ENCODE measurements around the gene CALHM6. TPM values are rescaled to one million over a fixed set of nuclear protein-coding genes. Genes with fewer than 3 reads are reported as not detected.
A peak's percentile ranks its signal among the peaks of the same experiment; 100 is the strongest.

CALHM6 gene
- total RNA-seq, 1 experiment from 2014 or later: not detected

GRCh38 chr6:116444575-116444974 lies 16.6 kb upstream of the CALHM6 start:
- CTCF ChIA-PET: interaction anchor here (0.5 to 2.9 kb wide), 24 partner anchors 10 to 411 kb away, joined by 3 to 22 read pairs (median 4); partner anchors contain the start of gene CALHM5
- DNase-seq (ENCODE audit: unreplicated experiment): no peak
- Mint-ChIP-seq H3K9me3 (ENCODE audit: unreplicated experiment) (no peaks in the 10 kb centered on the region), H3K27ac (ENCODE audit: low read depth, unreplicated experiment) (peak overlapping the region; percentile 37), H3K27me3 (ENCODE audit: insufficient read depth, unreplicated experiment) (no peaks in the 10 kb centered on the region), H3K4me3 (ENCODE audit: unreplicated experiment) (no peak overlapping the region), H3K36me3 (ENCODE audit: insufficient read depth, unreplicated experiment) (peaks cover 22% of the 10 kb centered on the region), H3K4me1 (ENCODE audit: insufficient read depth, unreplicated experiment) (peaks cover 29% of the 10 kb centered on the region)
- POLR2A ChIA-PET: interaction anchor here (0.7 to 2.9 kb wide), 4 partner anchors 9 to 165 kb away, joined by 3 to 18 read pairs (median 8); partner anchors contain the start of gene TSPYL1
- no TSS peak for BruUV-seq (replicated peaks)
- TF ChIP-seq CTCF (IDR thresholded peaks at IDR 0.05; ENCODE audit: unreplicated experiment): no peak
- intact Hi-C loops (cut with micrococcal nuclease): loop anchor here (5.0 kb wide), 1 partner anchor 157 kb away; no protein-coding TSS in a partner anchor

- no peaks in the 10 kb centered on the region for H3K27me3 Mint-ChIP-seq (ENCODE audit: insufficient read depth, unreplicated experiment)
- no peaks in the 10 kb centered on the region for H3K9me3 Mint-ChIP-seq (ENCODE audit: unreplicated experiment)
- no peak overlapping the region for H3K4me3 Mint-ChIP-seq (ENCODE audit: unreplicated experiment)
- no peak for DNase-seq (ENCODE audit: unreplicated experiment)
- H3K36me3 Mint-ChIP-seq (ENCODE audit: insufficient read depth, unreplicated experiment): peaks cover 21% of the 10 kb centered on the region
- ChIA-PET CTCF (interaction anchor here (0.5 to 2.9 kb wide), 20 partner anchors 9 to 411 kb away, joined by 3 to 22 read pairs (median 5); partner anchors contain the start of gene CALHM5), POLR2A (interaction anchor here (1.9 to 2.9 kb wide), 3 partner anchors 9 to 165 kb away, joined by 6 to 18 read pairs (median 10); partner anchors contain the start of gene TSPYL1)
- BruUV-seq (replicated peaks): no TSS peak
- H3K4me1 Mint-ChIP-seq (ENCODE audit: insufficient read depth, unreplicated experiment): peaks cover 34% of the 10 kb centered on the region
- intact Hi-C loops (cut with micrococcal nuclease): loop anchor here (5.0 kb wide), 1 partner anchor 73 kb away; the partner anchor contains the start of gene DSE
- no peak for TF ChIP-seq CTCF (IDR thresholded peaks at IDR 0.05; ENCODE audit: unreplicated experiment)
- no peak overlapping the region for H3K27ac Mint-ChIP-seq (ENCODE audit: low read depth, unreplicated experiment)
These were observed 16.1 kb upstream of the CALHM6 start for GRCh38 chr6:116445102-116445501.

- H3K4me1 Mint-ChIP-seq (ENCODE audit: insufficient read depth, unreplicated experiment): peaks cover 47% of the 10 kb centered on the region
- H3K36me3 Mint-ChIP-seq (ENCODE audit: insufficient read depth, unreplicated experiment): peaks cover 9% of the 10 kb centered on the region
- ChIA-PET CTCF (interaction anchor here (0.7 to 2.9 kb wide), 17 partner anchors 12 to 214 kb away, joined by 3 to 22 read pairs (median 3); partner anchors contain the start of gene RWDD1), POLR2A (interaction anchor here (0.6 to 2.9 kb wide), 8 partner anchors 24 to 316 kb away, joined by 3 to 18 read pairs (median 4); partner anchors contain the start of gene TSPYL1)
- intact Hi-C loops (cut with micrococcal nuclease): loop anchor here (5.0 kb wide), 1 partner anchor 74 kb away; the partner anchor contains the start of gene DSE
- H3K9me3 Mint-ChIP-seq (ENCODE audit: unreplicated experiment): no peaks in the 10 kb centered on the region
- DNase-seq (ENCODE audit: unreplicated experiment): no peak
- TF ChIP-seq CTCF (IDR thresholded peaks at IDR 0.05; ENCODE audit: unreplicated experiment): no peak
- H3K27me3 Mint-ChIP-seq (ENCODE audit: insufficient read depth, unreplicated experiment): no peaks in the 10 kb centered on the region
- BruUV-seq (replicated peaks): no TSS peak
- no peak overlapping the region for H3K27ac Mint-ChIP-seq (ENCODE audit: low read depth, unreplicated experiment)
- H3K4me3 Mint-ChIP-seq (ENCODE audit: unreplicated experiment): no peak overlapping the region
These were observed 14.8 kb upstream of the CALHM6 start for GRCh38 chr6:116446399-116446798.

- intact Hi-C loops (cut with micrococcal nuclease): loop anchor here (1.0 to 5.0 kb wide), 2 partner anchors 75 to 85 kb away; partner anchors contain the start of gene DSE
- Mint-ChIP-seq H3K9me3 (ENCODE audit: unreplicated experiment) (no peaks in the 10 kb centered on the region), H3K36me3 (ENCODE audit: insufficient read depth, unreplicated experiment) (peaks cover 6% of the 10 kb centered on the region), H3K4me3 (ENCODE audit: unreplicated experiment) (peak overlapping the region; percentile 42), H3K27ac (ENCODE audit: low read depth, unreplicated experiment) (peak overlapping the region; percentile 72), H3K4me1 (ENCODE audit: insufficient read depth, unreplicated experiment) (peaks cover 52% of the 10 kb centered on the region), H3K27me3 (ENCODE audit: insufficient read depth, unreplicated experiment) (no peaks in the 10 kb centered on the region)
- TF ChIP-seq CTCF (IDR thresholded peaks at IDR 0.05; ENCODE audit: unreplicated experiment): no peak
- no TSS peak for BruUV-seq (replicated peaks)
- CTCF ChIA-PET: interaction anchor here (0.7 to 2.9 kb wide), 19 partner anchors 10 to 215 kb away, joined by 3 to 22 read pairs (median 3); partner anchors contain the start of gene RWDD1
- POLR2A ChIA-PET: interaction anchor here (0.6 to 2.9 kb wide), 9 partner anchors 24 to 317 kb away, joined by 3 to 10 read pairs (median 4); no protein-coding TSS in a partner anchor
- DNase-seq (ENCODE audit: unreplicated experiment): peak; percentile 45
These were observed 14.1 kb upstream of the CALHM6 start for GRCh38 chr6:116447052-116447451.

Measured in MCF 10A (cell line).